GM19099 (cell line): Measurements from ENCODE around the gene NOL4L.

ENCODE experiments used
- POLR2A ChIP-seq: IDR thresholded peaks from 3 replicates; pipeline ENCODE4 v1.6.1; 2011; ENCODE audit warnings: low read depth; ENCODE audit not compliant: insufficient read length; ENCODE audit errors: extremely low read depth

NOL4L gene

DNA sequence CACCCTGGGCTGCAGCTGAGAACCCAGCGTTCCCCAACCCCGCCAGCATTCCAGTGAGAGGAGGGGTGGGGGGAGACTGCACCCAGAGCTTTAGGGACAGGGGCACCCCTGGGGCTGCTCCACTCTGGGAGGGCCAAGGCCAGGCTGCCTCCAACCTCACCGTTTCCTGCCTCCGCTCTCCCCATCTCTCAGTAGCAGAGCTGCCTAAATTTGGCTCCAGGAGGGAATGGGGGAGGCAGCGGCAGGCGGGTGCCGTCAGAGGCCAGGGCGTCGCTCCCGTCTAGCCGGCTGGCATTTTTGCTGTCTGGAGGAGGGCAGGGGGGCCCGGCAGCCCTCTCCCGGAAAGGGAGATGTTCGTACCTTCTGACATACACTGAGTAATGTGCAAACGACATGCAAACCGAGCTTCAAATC, 46.6 kb downstream of the NOL4L start:
- TF ChIP-seq POLR2A: no peak

DNA sequence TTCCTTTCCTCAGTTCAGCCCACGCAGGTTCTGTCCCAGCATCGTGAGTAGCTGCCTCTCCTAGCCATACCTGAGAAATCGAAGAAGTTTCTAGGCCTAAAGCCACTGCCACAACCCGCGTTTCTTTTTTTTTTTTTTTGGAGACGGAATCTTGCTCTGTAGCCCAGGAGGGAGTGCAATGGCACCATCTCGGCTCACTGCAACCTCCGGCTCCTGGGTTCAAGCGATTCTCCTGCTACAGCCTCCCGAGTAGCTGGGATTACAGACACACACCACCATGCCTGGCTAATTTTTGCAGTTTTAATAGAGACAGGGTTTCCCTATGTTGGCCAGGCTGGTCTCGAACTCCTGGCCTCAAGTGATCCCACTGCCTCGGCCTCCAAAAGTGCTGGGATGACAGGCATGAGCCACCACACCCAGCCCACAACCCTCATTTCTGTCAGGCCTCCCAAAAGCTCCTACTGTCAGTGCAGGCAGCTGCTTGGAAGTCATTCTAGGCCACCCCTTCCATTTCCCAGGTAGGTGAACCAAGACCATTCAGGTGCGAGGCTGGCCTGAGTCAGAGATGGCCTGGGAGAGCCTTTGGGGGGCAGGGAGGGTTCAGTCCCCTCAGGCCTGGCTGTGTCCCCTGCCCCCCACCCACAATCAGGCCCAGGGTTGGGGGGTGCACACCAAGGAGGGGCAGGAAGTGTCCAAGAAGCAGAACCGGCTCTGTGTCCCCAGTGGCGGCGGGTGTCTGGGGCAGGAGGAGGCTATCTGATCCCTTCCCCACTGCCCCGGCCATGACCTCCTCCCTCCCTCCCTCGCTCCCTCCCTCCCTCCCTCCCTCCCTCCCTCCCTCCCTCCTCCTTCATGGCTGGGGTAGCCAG, 47.2 kb downstream of the NOL4L start:
- TF ChIP-seq POLR2A: no peak

DNA sequence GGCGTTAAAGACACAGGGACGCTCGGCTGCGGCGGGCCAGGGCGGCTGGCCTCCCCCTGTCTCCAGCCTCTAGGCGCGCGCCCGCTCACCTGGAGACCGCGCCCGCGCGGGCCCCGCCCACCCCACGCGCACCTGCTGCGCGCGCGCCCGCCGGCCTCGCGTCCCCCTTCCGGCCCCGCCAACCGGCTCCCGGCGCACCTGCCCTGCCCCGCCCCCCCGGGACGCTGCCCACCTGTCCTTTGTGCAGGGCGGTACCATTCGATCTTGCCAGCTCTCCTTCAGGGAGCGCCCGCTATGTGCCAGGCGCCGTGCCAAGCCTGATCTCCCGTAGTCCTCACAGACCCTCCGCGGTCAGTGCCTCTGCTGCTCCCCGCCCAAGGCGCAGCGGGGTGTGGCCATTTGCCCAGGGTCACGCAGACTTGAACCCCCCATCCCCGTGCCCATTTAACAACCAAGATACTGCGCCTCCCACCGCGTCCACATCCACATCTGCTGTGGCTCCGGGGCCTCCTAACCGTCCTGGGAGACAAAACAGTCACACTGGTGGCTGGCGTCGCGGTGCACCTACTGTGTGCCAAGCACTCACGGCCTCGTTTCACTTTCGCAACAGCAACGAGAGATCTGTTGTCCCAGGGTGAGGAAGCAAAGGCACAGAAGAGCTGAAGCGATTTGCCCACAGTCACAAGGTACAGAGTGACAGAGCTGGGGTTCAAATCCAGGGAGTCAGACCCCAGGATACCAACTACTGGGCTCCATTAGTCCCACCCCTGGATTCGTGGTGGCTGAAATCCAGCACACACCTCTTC, 48.1 kb downstream of the NOL4L start:
- TF ChIP-seq POLR2A: no peak

DNA sequence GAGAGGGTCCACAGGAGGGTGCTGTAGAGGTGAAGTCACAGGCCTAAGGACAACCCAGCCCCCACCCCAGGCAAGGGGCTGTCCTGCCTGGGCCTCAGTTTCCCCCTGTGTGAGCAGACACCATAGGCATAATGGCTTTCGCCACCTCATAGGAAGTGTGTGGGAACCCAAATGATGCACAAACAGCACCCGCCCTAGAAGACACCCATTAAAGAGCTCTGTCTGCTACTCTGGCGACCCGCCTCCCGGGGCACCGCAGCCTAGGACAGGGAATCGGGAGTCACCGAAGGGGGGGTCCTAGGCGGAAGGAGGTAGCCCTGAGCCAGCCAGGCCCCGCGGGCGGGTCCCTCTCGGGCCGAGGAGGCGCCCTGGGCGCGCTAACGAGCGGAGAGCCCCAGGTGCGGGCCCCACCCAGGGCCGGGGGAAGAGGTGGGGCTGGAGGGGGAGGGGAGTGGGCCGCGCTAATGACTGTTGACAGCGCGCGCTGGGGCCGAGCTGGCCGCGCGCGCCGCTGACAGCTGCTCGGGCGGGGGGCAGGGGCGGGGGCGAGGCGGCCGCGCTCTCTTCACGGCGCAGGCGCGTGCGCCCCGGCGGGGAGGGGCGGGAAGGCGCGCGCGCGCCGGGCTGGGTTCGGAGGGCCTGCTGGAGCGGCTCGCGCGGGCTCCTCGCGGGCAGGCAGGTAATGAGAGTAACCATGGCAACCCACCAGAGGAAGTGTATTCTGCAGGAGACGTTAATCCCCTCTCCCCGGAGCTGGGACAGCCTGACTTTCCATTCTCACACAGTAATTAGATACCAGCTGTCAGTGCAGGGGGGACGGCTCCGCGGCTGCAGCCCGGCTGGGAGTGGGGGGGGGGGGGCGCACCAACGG, 48.9 kb downstream of the NOL4L start:
- peak; percentile 39 for TF ChIP-seq POLR2A

DNA sequence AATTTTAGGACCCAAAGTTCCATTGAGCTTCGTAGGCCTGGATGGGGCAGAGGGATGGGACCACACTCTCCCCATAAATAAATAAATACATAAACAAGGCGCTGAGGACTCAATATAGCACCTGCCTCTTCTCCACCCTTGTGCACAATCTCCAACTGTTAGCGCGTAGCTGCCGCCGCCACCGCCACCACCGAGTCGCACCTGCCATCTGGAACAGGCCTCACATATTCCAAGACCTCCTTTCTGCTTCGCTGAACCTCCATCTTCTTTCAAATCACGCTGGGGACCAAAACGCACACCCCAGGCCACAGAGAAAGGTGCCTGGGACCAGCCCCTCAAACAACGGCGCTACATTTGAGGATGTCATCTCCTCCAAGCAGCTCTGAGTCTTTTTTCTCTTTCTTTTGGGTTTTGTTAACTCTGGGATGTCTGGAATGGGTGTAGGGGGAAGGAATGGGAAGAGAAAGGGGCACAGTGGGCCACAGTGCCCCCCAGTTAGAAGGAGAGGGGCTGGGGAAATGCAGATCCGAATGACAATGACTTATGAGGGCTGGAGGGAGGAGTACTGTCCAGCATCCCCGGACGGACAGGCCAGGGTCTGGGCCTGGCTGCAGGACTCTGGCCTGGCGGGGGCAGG, 49.7 kb downstream of the NOL4L start:
- TF ChIP-seq POLR2A: no peak

DNA sequence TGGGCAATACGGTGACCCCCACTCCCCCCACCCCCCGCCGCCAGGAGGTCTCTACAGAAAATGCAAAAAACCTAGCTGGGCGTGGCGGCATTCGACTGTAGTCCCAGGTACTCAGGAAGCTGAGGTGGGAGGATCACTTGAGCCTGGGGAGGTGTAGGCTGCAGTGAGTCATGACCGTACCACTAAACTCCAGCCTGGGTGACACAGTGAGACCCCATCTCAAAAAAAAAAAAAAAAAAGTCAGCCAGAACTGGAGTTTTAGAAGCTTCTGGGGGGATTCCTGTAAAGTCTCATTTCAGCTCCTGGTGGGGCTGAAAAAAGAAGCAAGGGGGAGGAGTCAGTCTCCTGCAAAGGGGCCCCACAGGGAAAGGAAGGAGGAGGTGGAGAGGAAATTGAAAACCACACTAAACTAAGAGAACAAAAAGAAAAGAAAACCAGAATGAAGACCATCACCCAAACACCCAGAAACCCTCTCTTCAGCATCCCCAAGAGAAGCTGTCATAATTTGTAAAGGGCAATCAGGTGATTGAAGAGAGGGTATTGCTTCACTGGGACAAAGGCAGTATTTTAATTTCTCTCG, 50.4 kb downstream of the NOL4L start:
- TF ChIP-seq POLR2A: no peak

DNA sequence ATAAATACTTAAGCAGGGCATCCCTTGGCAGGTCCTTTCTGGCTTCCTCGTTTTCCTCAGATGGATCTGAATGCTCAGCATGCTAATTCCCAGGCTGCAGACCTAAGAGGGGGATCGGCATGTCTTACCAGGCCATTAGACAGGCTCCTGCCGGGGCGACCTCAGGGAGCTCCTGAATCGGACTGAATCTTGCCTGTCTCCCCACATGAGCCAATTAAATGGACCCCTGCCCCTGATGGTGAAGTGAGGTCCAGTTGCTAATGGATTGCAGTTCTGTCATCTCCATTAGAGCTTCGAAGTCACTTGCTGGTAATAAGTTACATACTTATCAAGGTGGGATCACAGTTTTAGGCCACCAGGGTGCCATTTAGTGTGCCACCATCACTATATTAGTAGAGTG, 51.4 kb downstream of the NOL4L start:
- no peak for TF ChIP-seq POLR2A

DNA sequence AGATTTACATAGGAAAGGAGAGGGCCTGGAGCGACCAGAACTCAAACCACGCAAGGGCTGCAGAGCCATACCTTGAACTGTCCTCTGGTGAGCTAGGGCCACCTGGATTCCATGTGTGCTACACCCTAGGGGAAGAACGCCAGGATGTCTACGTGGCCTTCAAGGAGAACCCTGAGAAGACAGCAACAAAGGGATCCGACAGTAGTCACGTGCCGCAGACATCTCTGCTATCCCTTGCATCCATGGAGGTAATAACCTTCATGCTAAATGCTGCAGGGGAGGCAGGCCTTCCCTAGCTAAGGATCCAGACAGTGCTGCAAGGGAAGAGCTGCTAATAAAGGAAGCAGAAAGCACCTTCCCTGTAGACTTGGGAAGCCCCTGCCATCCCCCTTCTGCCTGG, 52.9 kb downstream of the NOL4L start:
- TF ChIP-seq POLR2A: no peak

DNA sequence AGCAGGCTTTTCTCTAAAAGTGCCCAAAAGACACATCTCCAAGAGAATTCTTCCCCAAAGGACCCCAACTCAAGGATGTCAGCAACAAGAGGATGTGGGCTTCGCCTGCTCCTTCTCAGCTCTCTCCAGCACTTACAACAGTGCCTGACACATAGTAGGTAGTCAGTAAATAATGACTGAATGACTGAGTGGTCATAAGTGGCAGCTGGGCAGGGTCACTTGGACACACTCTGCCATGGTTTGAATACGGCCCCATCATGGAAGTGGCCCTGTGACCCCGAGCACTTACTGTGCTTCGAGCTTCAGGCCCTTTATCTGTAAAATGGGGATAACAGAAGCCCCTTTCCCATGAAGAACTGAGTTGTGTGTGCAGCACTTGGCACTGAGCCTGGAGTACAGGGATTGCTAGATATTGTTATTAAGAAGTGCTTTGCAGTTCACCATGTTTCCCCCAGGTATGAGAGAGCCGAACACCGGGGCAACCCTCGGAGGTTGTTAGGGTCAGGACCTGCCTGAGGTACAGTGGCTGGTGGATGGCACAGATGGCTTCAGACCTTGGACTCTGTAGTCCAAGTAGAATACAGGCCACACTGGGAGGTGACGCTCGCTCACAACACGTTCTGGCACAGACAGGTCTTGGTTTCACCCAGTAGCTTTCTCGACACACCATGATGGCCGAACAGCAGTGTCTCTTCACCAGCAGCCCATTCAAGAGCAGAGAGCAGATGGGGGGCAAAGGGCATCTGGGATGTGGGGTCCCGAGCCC, 56.0 kb downstream of the NOL4L start:
- no peak for TF ChIP-seq POLR2A

DNA sequence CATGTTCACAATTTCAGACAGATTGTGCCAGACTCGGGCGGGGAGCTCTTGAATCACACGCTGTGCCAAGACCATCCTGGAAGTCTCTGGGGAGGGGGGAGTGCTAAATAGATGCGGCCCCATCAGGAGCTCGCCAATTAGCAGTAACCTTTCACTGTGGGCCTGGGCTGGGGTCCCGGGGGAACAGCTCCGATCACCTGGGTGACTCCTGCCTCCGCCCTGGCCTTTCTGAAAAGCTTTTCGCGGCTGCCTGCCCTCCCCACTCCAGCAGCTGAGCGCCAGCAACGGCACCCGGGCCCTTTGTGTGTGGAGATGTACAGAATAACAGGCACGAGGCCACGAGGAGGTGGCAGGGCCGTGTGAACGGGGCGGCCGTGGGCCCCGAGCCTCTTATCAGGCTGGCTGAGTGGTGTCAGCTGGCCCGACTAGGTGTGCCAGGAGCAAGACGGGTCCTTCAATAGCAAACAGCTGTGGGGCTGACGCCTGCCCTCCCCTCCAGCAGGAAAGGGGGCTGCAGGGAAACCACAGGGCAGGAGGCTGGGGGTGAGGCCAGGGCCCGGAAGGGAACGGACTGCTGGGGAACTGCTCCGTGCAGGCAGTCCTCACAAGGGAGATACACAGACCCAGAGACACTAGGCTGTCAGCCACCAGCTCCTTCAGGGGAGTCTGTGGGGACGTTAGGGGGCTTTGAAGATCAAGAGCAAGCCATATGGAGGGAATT, 56.8 kb downstream of the NOL4L start:
- no peak for TF ChIP-seq POLR2A

DNA sequence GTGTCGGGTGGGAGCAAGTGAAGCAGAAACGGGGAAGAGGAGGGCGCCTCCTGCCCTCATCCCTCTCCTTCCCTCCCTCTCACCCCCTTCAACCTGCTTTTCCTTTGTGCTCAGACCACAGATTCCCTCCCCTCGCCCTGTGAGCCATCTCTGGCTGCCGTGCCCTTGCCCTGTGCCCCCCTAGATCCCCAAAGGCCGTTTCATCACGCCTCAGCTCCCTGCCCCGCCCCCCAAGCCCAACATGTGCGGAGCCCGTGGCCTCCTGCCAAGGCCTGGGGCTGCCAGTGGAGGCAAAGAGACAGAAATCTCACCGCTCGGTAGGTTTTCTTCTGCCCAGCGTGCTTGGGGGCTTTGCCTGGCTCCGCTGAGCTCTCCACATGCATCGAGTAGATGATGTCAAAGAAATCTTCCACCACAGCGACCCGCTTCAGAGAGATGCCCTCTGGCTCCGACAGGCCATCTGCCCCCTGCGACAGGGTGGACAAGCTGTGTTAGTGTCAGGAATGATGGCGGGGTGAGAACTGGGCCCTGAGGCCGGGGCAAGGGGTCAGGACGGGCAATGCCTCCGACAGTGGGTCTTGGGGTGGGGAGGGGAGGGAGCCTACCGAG, 57.6 kb downstream of the NOL4L start:
- TF ChIP-seq POLR2A: no peak

DNA sequence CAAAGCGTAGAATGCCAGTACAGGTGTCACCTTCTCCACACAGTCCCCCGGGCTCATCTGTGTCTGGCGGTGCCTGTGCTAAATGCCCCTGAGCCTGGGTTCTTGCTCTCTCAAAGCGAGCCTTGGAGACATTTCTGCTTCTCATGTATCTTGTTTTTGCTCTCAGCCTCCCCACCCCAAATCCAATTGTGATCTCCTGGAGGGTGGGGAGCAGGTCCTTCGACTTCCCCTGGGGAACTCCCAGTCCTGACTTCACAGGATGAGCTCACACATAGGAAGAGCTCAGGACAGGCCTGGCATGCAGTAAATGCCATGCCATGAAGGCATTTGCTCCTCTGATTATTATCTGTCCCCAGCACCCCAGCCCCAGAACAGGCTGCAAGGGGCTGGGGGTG, 58.1 kb downstream of the NOL4L start:
- no peak for TF ChIP-seq POLR2A

DNA sequence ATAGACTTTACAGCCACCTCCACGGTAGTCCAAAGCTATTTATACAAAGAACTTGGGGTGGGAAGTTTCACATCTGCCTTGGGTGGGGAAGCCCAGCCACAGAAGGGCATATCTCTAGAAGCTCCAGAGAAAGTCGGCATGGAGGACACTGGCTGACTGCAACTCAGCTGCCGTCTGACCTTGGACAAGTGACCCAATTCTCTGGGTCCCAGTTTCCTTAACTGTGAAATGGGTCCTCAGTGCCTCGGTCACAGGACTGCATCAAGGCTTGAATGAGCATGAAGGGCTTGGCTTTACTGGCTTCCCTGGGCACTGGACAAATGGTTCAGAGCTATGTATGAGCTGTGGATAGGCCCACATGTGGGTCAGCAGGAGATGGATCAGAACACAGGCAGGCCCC, 58.6 kb downstream of the NOL4L start:
- no peak for TF ChIP-seq POLR2A
